PC-9 (cell line): ENCODE data around the gene MYO18B. TPM values are rescaled to one million over a fixed set of nuclear protein-coding genes. Genes with fewer than 3 reads are reported as not detected.

Experiments
- BruUV-seq: library from RNA; stranded (reverse); fragments of 400-500 nt; replicated peaks from 2 replicates; lab custom pipeline; 2021; lab: Mats Ljungman, UMichigan
- CTCF ChIA-PET: fragments of 300-600 bp; sonication (Branson Sonifier 250); formaldehyde crosslinking; loops from one replicate; lab custom pipeline; 2022; ENCODE audit warnings: antibody characterized with exemption; lab: Charles Lee
- POLR2A ChIA-PET: fragments of 300-600 bp; sonication (Branson Sonifier 250); formaldehyde crosslinking; loops from one replicate; lab custom pipeline; 2022; ENCODE audit warnings: antibody characterized with exemption; ENCODE audit not compliant: unreplicated experiment; lab: Charles Lee
- DNase-seq, 2 experiments: peaks; one replicate each; pipeline versions ENCODE4 v3.0.0 to v3.0.0-alpha.2; 2015 to 2022; ENCODE audit warnings: mixed read lengths in 1 of 2
- H2AFZ ChIP-seq: fragments of 200-600 bp; sonication (generic); 2 replicates; pipeline ENCODE4 v1.8.1; 2017; ENCODE audit warnings: antibody characterized with exemption
- H3F3A ChIP-seq: fragments of 200-600 bp; sonication (generic); 2 replicates; pipeline ENCODE4 v1.8.1; 2017; ENCODE audit warnings: antibody characterized with exemption, mild to moderate bottlenecking, low read depth; ENCODE audit not compliant: insufficient read depth
- H3K27ac ChIP-seq: fragments of 200-600 bp; sonication (generic); 2 replicates; pipeline ENCODE4 v1.6.1; 2016; ENCODE audit warnings: mixed run types
- H3K27me3 ChIP-seq: fragments of 200-600 bp; sonication (generic); 2 replicates; pipeline ENCODE4 v1.6.1; 2016; ENCODE audit warnings: low read depth, mixed run types; ENCODE audit not compliant: insufficient read depth
- H3K36me3 ChIP-seq: fragments of 200-600 bp; sonication (generic); 2 replicates; pipeline ENCODE4 v1.6.1; 2016; ENCODE audit warnings: low read depth, mixed run types
- H3K4me1 ChIP-seq: fragments of 200-600 bp; sonication (generic); replicated peaks from 2 replicates; pipeline ENCODE4 v1.6.1; 2016; ENCODE audit warnings: mixed run types; ENCODE audit not compliant: insufficient read depth
- H3K4me2 ChIP-seq: fragments of 200-600 bp; sonication (generic); 2 replicates; pipeline ENCODE4 v1.6.1; 2017; ENCODE audit warnings: mixed run types
- H3K4me3 ChIP-seq: fragments of 200-600 bp; sonication (generic); 2 replicates; pipeline ENCODE4 v1.6.1; 2016; ENCODE audit warnings: mixed run types
- H3K79me2 ChIP-seq: fragments of 200-600 bp; sonication (generic); 2 replicates; pipeline ENCODE4 v1.6.1; 2017; ENCODE audit warnings: low read depth, mixed run types
- H3K9me2 ChIP-seq: fragments of 200-600 bp; sonication (generic); 2 replicates; pipeline ENCODE4 v1.8.1; 2017; ENCODE audit warnings: mild to moderate bottlenecking; ENCODE audit not compliant: insufficient read depth
- H3K9me3 ChIP-seq: fragments of 200-600 bp; sonication (generic); 2 replicates; pipeline ENCODE4 v1.8.1; 2016; ENCODE audit warnings: low read depth; ENCODE audit not compliant: insufficient read depth
- H4K20me1 ChIP-seq: fragments of 200-600 bp; sonication (generic); 2 replicates; pipeline ENCODE4 v1.8.1; 2017; ENCODE audit not compliant: insufficient read depth
- EZH2 ChIP-seq: fragments of 200-600 bp; sonication (generic); IDR thresholded peaks from 2 replicates; pipeline ENCODE4 v1.8.0; 2017; ENCODE audit warnings: antibody characterized with exemption, low read depth
- intact Hi-C: fragments of 100-400 bp; cut with micrococcal nuclease; formaldehyde crosslinking; loops from one replicate; pipeline ENCODE4 v1.10.0; 2022; ENCODE audit not compliant: unreplicated experiment
- total RNA-seq: library from RNA; stranded (reverse); gene quantifications from 2 replicates; pipeline ENCODE4 v1.2.3, GENCODE V29; 2021
- TF ChIP-seq, protein P1 (sequence below): fragments of 200-600 bp; sonication (generic); conservative IDR thresholded peaks from 2 replicates; pipeline ENCODE4 v1.6.1; 2017; ENCODE audit warnings: mixed run types, antibody characterized with exemption, mild to moderate bottlenecking, moderate library complexity

Gene MYO18B
- total RNA-seq, 1 experiment from 2014 or later: not detected

DNA sequence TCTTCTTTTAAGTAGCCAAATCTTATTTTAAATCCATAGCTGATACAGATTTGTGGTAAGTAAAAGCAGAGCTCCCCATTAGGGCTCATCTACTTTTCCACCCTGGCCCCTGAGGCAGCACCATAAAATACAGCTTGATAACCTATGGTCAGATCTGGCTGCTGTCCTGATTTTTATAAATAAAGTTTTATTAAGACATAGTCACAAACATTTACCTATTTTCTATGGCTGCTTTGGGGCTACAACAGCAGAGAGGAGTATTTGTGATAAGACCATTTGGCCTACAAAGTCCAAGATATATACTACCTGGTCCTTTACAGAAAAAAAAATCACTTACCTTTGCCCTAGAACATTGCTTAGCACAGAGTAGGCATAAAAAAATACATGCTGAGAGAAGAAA, 227.3 kb downstream of the MYO18B start:
- Histone ChIP-seq H4K20me1 (no peaks in the 10 kb centered on the region), H3K9me3 (no peaks in the 10 kb centered on the region), H3K36me3 (no peaks in the 10 kb centered on the region), H3K79me2 (no peaks in the 10 kb centered on the region), H3K4me3 (no peak overlapping the region), H3F3A (no peaks in the 10 kb centered on the region), H2AFZ (no peak overlapping the region), H3K27ac (no peak overlapping the region), H3K4me1 (no peaks in the 10 kb centered on the region), H3K9me2 (no peaks in the 10 kb centered on the region), H3K4me2 (no peak overlapping the region), H3K27me3 (peaks cover 48% of the 10 kb centered on the region)
- ChIA-PET POLR2A (no interaction called here), CTCF (no interaction called here)
- intact Hi-C loops: no loop called here
- BruUV-seq: no TSS peak
- TF ChIP-seq, protein P1, sequence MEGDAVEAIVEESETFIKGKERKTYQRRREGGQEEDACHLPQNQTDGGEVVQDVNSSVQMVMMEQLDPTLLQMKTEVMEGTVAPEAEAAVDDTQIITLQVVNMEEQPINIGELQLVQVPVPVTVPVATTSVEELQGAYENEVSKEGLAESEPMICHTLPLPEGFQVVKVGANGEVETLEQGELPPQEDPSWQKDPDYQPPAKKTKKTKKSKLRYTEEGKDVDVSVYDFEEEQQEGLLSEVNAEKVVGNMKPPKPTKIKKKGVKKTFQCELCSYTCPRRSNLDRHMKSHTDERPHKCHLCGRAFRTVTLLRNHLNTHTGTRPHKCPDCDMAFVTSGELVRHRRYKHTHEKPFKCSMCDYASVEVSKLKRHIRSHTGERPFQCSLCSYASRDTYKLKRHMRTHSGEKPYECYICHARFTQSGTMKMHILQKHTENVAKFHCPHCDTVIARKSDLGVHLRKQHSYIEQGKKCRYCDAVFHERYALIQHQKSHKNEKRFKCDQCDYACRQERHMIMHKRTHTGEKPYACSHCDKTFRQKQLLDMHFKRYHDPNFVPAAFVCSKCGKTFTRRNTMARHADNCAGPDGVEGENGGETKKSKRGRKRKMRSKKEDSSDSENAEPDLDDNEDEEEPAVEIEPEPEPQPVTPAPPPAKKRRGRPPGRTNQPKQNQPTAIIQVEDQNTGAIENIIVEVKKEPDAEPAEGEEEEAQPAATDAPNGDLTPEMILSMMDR: no peak
- no peak for TF ChIP-seq EZH2
- no peak for DNase-seq

DNA sequence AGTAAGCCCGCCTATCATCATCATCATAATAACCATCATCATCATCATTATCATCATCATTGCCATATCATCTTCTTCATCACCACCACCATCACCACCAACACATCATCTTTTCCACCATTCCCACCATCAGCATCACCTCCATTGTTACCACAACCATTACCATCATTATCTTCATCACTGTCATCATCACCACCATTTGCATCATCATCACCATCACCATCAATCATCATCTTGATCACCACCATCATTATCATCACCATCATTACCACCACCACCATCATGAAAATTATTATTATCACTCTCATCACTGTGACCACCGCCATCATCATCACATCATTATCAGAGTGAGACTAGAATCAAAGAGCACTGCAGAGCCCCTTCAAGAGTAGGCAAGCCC, 227.9 kb downstream of the MYO18B start:
- H3K27me3 ChIP-seq: peaks cover 48% of the 10 kb centered on the region
- intact Hi-C loops: no loop called here
- H3K9me2 ChIP-seq: no peaks in the 10 kb centered on the region
- H4K20me1 ChIP-seq: no peaks in the 10 kb centered on the region
- no peak for DNase-seq
- ChIA-PET CTCF (no interaction called here), POLR2A (no interaction called here)
- no peaks in the 10 kb centered on the region for H3K79me2 ChIP-seq
- no peak overlapping the region for H2AFZ ChIP-seq
- TF ChIP-seq EZH2: no peak
- TF ChIP-seq, protein P1: no peak
- H3K4me2 ChIP-seq: no peak overlapping the region
- H3K4me3 ChIP-seq: no peak overlapping the region
- H3K36me3 ChIP-seq: no peaks in the 10 kb centered on the region
- no peaks in the 10 kb centered on the region for H3K9me3 ChIP-seq
- no peaks in the 10 kb centered on the region for H3F3A ChIP-seq
- no peak overlapping the region for H3K27ac ChIP-seq
- no TSS peak for BruUV-seq
- H3K4me1 ChIP-seq: no peaks in the 10 kb centered on the region

- Histone ChIP-seq H3K27ac (no peak overlapping the region), H3K4me1 (no peaks in the 10 kb centered on the region), H3K27me3 (peaks cover 46% of the 10 kb centered on the region), H4K20me1 (no peaks in the 10 kb centered on the region), H3K4me2 (no peak overlapping the region), H3K79me2 (no peaks in the 10 kb centered on the region), H3K9me3 (no peaks in the 10 kb centered on the region), H3K9me2 (no peaks in the 10 kb centered on the region), H2AFZ (no peak overlapping the region), H3K36me3 (no peaks in the 10 kb centered on the region), H3K4me3 (no peak overlapping the region), H3F3A (no peaks in the 10 kb centered on the region)
- intact Hi-C loops: no loop called here
- TF ChIP-seq EZH2: no peak
- TF ChIP-seq, protein P1: no peak
- no peak for DNase-seq
- BruUV-seq: no TSS peak
- CTCF ChIA-PET: no interaction called here
- POLR2A ChIA-PET: no interaction called here
These were observed 228.5 kb downstream of the MYO18B start for GRCh38 chr22:25970374-25970911.
